GM18951 (cell line): ENCODE measurements around the gene MGMT.

Experiments used
- POLR2A ChIP-seq: IDR thresholded peaks from 4 replicates; pipeline ENCODE4 v1.6.1; 2011; ENCODE audit warnings: mild to moderate bottlenecking; ENCODE audit not compliant: insufficient read length, insufficient read depth; ENCODE audit errors: extremely low read depth
- in situ Hi-C: fragments of 300-500 bp; cut with MboI; formaldehyde crosslinking; loops from one replicate; pipeline ENCODE4 v1.12.0; 2022; ENCODE audit warnings: low sequenced_read_pairs, mixed read lengths, inconsistent platforms; ENCODE audit not compliant: unreplicated experiment

The MGMT gene

DNA sequence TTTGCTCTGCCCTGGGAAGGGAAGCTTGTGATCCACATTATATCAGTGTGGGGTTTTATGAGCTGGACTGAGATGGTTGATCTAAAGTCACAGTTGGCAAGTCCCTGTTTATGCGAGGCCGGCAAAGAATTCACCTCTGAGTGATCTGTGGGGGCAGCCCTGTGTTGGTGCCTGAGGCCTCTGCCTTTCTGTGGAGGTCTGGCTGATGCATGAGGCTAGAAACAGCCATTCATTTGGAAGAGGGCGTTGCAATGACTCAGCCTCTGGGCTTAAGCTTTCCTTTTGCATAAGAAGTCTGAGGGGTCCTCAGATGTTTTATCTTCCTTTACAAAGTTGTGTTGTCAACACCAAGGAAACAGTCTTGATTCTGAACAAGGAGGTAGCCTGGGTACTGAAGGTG is 126.9 kb downstream of the MGMT start:
- TF ChIP-seq POLR2A: no peak
- in situ Hi-C loops: no loop called here

DNA sequence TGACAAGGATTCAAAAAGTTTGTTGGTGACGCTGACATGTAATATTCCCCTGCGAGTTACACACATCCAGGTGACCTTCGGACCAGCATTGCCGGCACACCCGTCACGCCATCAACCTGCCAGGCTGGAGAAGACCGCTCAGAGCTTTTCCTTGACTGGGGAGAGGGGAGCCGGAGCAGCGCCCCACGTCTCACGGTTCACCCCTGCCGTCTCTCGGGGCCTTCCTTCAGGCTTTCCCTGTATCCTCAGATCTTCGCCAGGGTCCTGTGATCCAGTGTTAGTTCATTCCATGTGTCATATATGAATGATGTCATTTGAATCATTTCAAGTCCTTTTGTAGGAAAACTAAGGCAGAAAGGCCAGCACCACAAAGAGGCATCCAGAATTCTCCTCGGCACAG is 127.8 kb downstream of the MGMT start:
- in situ Hi-C loops: no loop called here
- TF ChIP-seq POLR2A: no peak

DNA sequence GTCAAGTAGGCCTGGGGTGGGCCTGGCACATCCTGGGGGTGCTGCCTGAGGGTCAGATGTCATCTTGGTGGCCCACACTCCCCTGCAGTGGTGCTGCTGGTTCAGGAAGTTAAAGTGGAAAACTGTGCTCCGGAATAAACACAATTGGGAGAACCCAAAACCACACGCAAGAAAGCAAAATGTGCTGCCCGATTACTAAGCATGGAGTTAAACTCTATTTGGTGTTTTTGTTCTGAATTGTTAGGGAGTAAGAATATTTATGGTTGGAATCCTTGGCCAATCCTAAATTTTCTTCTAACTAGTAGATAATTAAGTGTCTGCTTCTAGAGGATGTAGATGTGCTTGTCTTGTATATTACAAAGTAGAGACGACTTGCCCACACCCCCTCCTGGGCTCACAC is 131.4 kb downstream of the MGMT start:
- TF ChIP-seq POLR2A: no peak
- in situ Hi-C loops: no loop called here

- no peak for TF ChIP-seq POLR2A
- in situ Hi-C loops: no loop called here
Observed at GRCh38 chr10:129599160-129599559, 132.1 kb downstream of the MGMT start.

DNA sequence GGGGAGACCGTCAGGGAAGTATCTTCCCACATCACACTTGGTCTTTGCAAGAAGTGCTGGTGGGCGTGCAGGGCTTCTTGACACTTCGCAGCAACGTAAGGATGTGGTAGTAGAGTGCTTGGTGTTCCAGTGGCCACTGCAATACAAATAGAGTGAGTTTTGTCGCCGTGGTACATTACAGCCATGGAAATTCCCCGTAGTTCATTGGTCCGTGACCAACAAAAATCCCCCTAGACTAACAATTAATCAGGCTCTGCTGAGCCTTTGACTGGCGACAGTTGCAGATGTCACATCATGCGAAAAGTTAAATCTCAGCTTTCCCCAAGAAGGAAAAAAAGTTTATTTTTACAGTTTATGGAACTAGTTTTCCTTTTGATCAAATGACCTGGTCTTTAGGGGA is 134.7 kb downstream of the MGMT start:
- in situ Hi-C loops: no loop called here
- TF ChIP-seq POLR2A: no peak

GRCh38 chr10:129602938-129603535 is 136.0 kb downstream of the MGMT start:
- in situ Hi-C loops: no loop called here
- no peak for TF ChIP-seq POLR2A

DNA sequence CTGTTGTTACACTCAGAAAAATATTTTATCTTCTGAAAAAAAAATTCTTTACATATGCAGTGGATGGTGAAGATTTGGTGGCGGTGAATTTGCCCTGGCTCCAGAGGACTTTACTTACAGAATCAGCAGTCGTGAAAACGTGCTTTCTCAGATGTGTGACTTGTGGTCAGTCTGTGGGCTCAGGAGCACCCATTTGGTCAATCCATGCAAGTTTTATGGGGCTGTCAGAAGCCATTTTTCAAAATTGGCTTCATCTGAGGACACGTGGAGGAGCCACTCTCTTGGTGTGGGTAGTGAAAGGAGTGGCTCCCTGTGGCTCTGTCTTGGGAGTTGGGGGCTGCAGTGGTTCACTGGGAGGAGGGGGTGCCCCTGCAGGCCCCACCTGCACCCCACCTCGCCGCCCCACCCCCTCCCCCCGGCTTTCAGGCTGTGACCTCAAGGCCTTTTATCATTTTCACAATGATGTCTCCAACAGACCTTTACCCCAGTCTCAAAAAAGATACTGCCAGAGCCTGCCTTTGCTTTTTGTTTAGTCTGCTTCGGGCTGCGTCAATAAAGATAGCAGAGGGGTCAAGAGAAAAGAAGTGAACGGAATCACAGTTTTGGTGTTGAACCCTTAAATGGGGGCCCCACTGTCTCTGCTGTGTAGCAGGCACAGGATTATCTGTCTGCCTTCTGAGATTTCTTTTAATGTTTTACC is 137.4 kb downstream of the MGMT start:
- in situ Hi-C loops: no loop called here
- TF ChIP-seq POLR2A: no peak

DNA sequence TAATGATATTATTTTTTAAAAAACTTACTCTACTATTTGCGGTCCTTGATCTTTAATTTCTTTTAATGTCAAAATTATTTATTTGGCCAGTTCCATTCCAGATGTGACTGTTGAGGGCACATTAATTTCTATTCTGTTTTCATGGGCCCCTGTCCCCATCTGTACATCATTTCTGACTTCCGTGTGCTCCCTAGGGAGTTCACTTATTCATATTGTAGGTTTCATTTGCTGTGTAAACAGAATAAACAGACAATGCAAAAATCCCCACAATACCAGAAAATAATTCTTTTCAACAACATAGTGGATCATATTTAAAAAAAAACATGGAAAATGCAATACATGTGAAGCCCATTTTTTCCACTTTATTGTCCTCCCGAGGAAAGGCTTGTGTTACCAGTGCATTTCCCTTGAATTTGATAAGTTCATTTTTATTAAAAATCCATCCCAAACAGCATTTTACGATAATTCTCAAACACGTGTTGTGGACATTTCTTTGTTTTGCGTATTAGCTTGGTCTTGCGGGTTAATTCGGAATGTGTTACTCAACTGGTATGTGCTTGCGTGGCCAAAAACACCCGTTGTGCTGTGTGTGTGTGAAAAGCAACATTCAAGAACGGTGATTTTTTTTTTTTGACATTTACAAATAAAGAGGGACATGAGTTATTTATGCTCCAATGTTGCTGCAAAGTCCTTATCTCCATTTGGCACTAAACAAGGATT is 138.4 kb downstream of the MGMT start:
- TF ChIP-seq POLR2A: no peak
- in situ Hi-C loops: no loop called here

- no peak for TF ChIP-seq POLR2A
- in situ Hi-C loops: no loop called here
Observed at GRCh38 chr10:129605986-129606518, 139.0 kb downstream of the MGMT start.

- no peak for TF ChIP-seq POLR2A
- in situ Hi-C loops: no loop called here
Observed at GRCh38 chr10:129607607-129608109, 140.6 kb downstream of the MGMT start.

DNA sequence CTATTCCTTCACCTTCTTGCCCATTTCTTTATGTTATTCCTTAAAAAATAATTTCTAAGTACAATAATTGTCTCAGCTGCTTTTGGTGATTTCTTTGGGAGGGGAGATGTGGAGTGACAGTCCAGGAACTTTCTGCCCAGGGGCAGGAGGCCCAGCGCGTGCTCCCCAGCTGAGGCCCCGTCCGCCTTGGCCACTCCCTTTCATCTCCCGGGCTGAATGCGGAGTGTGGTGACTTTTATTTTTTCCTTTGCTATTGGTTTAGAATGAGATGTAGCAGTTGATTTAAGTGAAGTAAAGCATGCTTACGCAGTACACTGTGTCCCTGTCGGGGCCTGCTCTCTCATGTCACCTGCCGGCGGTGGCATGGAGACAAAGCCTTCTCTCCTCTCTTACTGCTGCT is 141.6 kb downstream of the MGMT start:
- no peak for TF ChIP-seq POLR2A
- in situ Hi-C loops: no loop called here

- in situ Hi-C loops: no loop called here
- TF ChIP-seq POLR2A: no peak
Observed at GRCh38 chr10:129609551-129609950, 142.5 kb downstream of the MGMT start.

DNA sequence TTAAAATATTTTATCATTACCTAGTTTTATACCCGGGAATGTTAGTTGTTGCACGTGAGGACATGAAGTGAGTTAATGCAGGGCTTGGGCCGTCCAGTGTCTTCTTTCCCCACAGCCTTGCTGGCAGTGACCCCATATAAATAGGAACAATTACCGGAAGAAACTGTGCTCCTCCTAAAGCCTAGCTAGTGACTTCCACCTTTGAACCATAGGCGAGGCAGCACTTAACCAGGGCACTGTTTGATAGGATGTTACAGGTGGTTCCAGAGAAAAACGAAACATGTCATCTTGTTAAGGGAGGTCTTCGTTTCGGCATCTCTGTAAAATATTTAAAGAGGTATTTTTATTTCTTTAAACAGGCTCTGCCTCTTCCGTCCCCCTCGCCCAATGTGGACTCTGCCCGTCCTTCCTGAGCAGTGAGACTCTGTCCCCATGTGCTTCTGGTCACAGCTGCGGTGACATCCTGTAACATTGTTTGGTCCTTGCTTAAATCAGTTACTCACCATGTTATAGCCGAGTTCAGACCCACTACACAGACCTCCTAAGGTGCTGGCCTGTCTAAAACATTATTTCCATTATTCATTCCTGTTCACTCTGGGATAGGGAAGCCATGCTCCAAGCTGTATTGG is 145.6 kb downstream of the MGMT start:
- TF ChIP-seq POLR2A: no peak
- in situ Hi-C loops: no loop called here
